CD14-positive monocyte (primary cell): ENCODE data around the gene KCNIP2. TPM values are rescaled to one million over a fixed set of nuclear protein-coding genes. Genes with fewer than 3 reads are reported as not detected.
A peak's percentile ranks its signal among the peaks of the same experiment; 100 is the strongest.

Experiments used
- DNase-seq, 3 donors: peaks; one replicate each; pipeline ENCODE4 v3.0.0-alpha.2; 2011 to 2022
- H2AFZ ChIP-seq: 2 replicates; pipeline ENCODE4 v1.6.0; 2012; ENCODE audit warnings: mild to moderate bottlenecking, low read depth, low read length, inconsistent platforms; ENCODE audit not compliant: insufficient read depth, poor library complexity, severe bottlenecking
- H3K27ac ChIP-seq, 2 donors: 1 replicate in 1 of 2; 2 replicates in 1 of 2; pipeline ENCODE4 v1.5.1; 2012 to 2013; ENCODE audit warnings: low read length in 2 of 2, control low read depth in 1 of 2, inconsistent platforms in 1 of 2, low read depth in 1 of 2, mild to moderate bottlenecking in 1 of 2
- H3K27me3 ChIP-seq, 2 donors: one replicate each; pipeline versions ENCODE4 v1.6.0 to v1.6.1; 2011 to 2013; ENCODE audit warnings: low read length in 2 of 2; ENCODE audit not compliant: control insufficient read depth in 2 of 2, insufficient read depth in 2 of 2
- H3K36me3 ChIP-seq, 2 donors: replicated peaks in 1 of 2; 1 replicate in 1 of 2; 2 replicates in 1 of 2; pipeline versions ENCODE4 v1.5.1 to v1.6.1; 2012 to 2013; ENCODE audit warnings: low read length in 2 of 2, control low read depth in 1 of 2, inconsistent platforms in 1 of 2, mild to moderate bottlenecking in 1 of 2; ENCODE audit not compliant: insufficient read depth in 2 of 2, control insufficient read depth in 1 of 2
- H3K4me1 ChIP-seq, 2 donors: 1 replicate in 1 of 2; 2 replicates in 1 of 2; pipeline versions ENCODE4 v1.5.1 to v1.6.1; 2012 to 2013; ENCODE audit warnings: low read length in 2 of 2, control low read depth in 1 of 2, inconsistent platforms in 1 of 2, mild to moderate bottlenecking in 1 of 2, moderate library complexity in 1 of 2; ENCODE audit not compliant: insufficient read depth in 2 of 2, control insufficient read depth in 1 of 2
- H3K4me2 ChIP-seq: replicated peaks from 2 replicates; pipeline ENCODE3; 2012; ENCODE audit warnings: low read length, moderate library complexity, mild to moderate bottlenecking; ENCODE audit not compliant: poor library complexity, severe bottlenecking; ENCODE audit errors: extremely low read depth
- H3K4me3 ChIP-seq, 3 experiments: fragments of 200-600 bp in 1 of 3; sonication (generic) in 1 of 3; replicated peaks in 1 of 3; 1 replicate in 2 of 3; 2 replicates in 1 of 3; pipeline ENCODE4 v1.5.1; 2011 to 2013; ENCODE audit warnings: low read length in 3 of 3, mild to moderate bottlenecking in 3 of 3, control low read depth in 2 of 3, low read depth in 2 of 3, inconsistent platforms in 1 of 3, moderate library complexity in 1 of 3
- H3K79me2 ChIP-seq: 2 replicates; pipeline ENCODE4 v1.6.0; 2012; ENCODE audit warnings: mild to moderate bottlenecking, control low read depth, inconsistent platforms, low read length, moderate library complexity; ENCODE audit not compliant: insufficient read depth
- H3K9ac ChIP-seq: 2 replicates; pipeline ENCODE4 v1.6.0; 2017; ENCODE audit warnings: low read length, mild to moderate bottlenecking; ENCODE audit not compliant: insufficient read depth, poor library complexity, severe bottlenecking
- H3K9me3 ChIP-seq, 2 donors: replicated peaks in 1 of 2; 1 replicate in 1 of 2; 2 replicates in 1 of 2; pipeline versions ENCODE4 v1.5.1 to v1.6.1; 2012 to 2013; ENCODE audit warnings: low read length in 2 of 2, control low read depth in 1 of 2; ENCODE audit not compliant: control insufficient read depth in 1 of 2, insufficient read depth in 1 of 2
- H4K20me1 ChIP-seq: 2 replicates; pipeline ENCODE4 v1.6.0; 2012; ENCODE audit warnings: mild to moderate bottlenecking, low read length, control low read depth, moderate library complexity; ENCODE audit not compliant: insufficient read depth
- H3K27ac Mint-ChIP-seq, 7 donors: one replicate each; pipeline ENCODE4 v1.8.0; 2020; ENCODE audit warnings: mild to moderate bottlenecking in 7 of 7, mixed read lengths in 7 of 7, moderate library complexity in 6 of 7, inconsistent platforms in 2 of 7
- H3K27me3 Mint-ChIP-seq, 3 donors: one replicate each; pipeline ENCODE4 v1.8.0; 2021 to 2022; ENCODE audit warnings: low read depth in 3 of 3, mild to moderate bottlenecking in 3 of 3, mixed read lengths in 3 of 3, moderate library complexity in 3 of 3, inconsistent platforms in 1 of 3
- H3K36me3 Mint-ChIP-seq, 2 donors: one replicate each; pipeline ENCODE4 v1.8.0; 2020; ENCODE audit warnings: mixed read lengths in 2 of 2, inconsistent platforms in 1 of 2, mild to moderate bottlenecking in 1 of 2
- H3K4me1 Mint-ChIP-seq: one replicate; pipeline ENCODE4 v1.8.0; 2020; ENCODE audit warnings: mild to moderate bottlenecking, mixed read lengths
- H3K4me3 Mint-ChIP-seq, 2 donors: one replicate each; pipeline ENCODE4 v1.8.0; 2020; ENCODE audit warnings: mild to moderate bottlenecking in 2 of 2, mixed read lengths in 2 of 2, moderate library complexity in 1 of 2
- H3K9me3 Mint-ChIP-seq, 7 donors: one replicate each; pipeline ENCODE4 v1.8.0; 2020 to 2022; ENCODE audit warnings: mixed read lengths in 7 of 7, mild to moderate bottlenecking in 6 of 7, moderate library complexity in 6 of 7, inconsistent platforms in 2 of 7
- CTCF ChIP-seq: fragments of 200-600 bp; IDR thresholded peaks from one replicate; pipeline ENCODE4 v1.8.0; 2022; ENCODE audit warnings: antibody characterized with exemption, mild to moderate bottlenecking
- WGBS: methylation state at CpG from one replicate; pipeline ENCODE4 v1.1.5; 2013; ENCODE audit warnings: missing lambda C conversion rate; ENCODE audit not compliant: insufficient coverage; 5-methylcytosine and 5-hydroxymethylcytosine counted together
- intact Hi-C, 2 donors: fragments of 100-400 bp; cut with micrococcal nuclease; formaldehyde crosslinking; loops; one replicate each; pipeline versions ENCODE4 v1.15.0 to v1.15.1; 2023
- polyA plus RNA-seq, 3 donors: library from polyadenylated mRNA; depleted of rRNA in 1 of 3; unstranded in 2 of 3; stranded (reverse) in 1 of 3; fragments of 300-500 nt in 2 of 3; fragments of >200 nt in 1 of 3; fragmentation: Illumina TruSeq in 2 of 3; gene quantifications; 1 replicate in 2 of 3; 2 replicates in 1 of 3; pipeline ENCODE4 v1.2.3, GENCODE V29; 2012 to 2021

KCNIP2 gene
- polyA plus RNA-seq, 3 donors: 0.48 to 2.1 TPM; not detected in 1

- peaks cover 0 to 7% of the 10 kb centered on the region in 2 donors for H3K36me3 Mint-ChIP-seq
- H3K27ac ChIP-seq: peak overlapping the region in 1 of 2 donors; percentile 42
- H3K4me3 ChIP-seq: peak overlapping the region in 1 of 3 experiments; percentile 32
- no peaks in the 10 kb centered on the region for H3K9me3 Mint-ChIP-seq
- no peak for TF ChIP-seq CTCF
- no peak overlapping the region for H3K9ac ChIP-seq
- peak; percentile 49 to 71 (median 54) for DNase-seq
- intact Hi-C loops: loop anchor here in 1 of 2 donors (5.0 kb wide), 1 partner anchor 318 kb away; the partner anchor contains the start of gene NOLC1
- no peaks in the 10 kb centered on the region for H3K9me3 ChIP-seq
- H3K36me3 ChIP-seq: no peaks in the 10 kb centered on the region
- WGBS: 2% methylated on average over 4 of the region's 8 CpGs
- H3K79me2 ChIP-seq: no peaks in the 10 kb centered on the region
- H4K20me1 ChIP-seq: peaks cover 49% of the 10 kb centered on the region
- H3K4me2 ChIP-seq: peak overlapping the region; percentile 46
- H3K4me1 ChIP-seq: peaks cover 46 to 50% of the 10 kb centered on the region in 2 donors
- H2AFZ ChIP-seq: no peak overlapping the region
- peaks cover 57% of the 10 kb centered on the region for H3K4me1 Mint-ChIP-seq
- H3K27me3 Mint-ChIP-seq: peaks cover 1 to 3% (median 2%) of the 10 kb centered on the region in 3 donors
- H3K4me3 Mint-ChIP-seq: peak overlapping the region in 1 of 2 donors; percentile 52
- no peaks in the 10 kb centered on the region for H3K27me3 ChIP-seq
- H3K27ac Mint-ChIP-seq: peak overlapping the region in 2 of 7 donors; percentile 22 to 73
Observed at GRCh38 chr10:101834341-101834740, 9.3 kb downstream of the KCNIP2 start.

- no peak overlapping the region for H3K9ac ChIP-seq
- H3K4me1 ChIP-seq: peaks cover 54 to 57% of the 10 kb centered on the region in 2 donors
- H3K79me2 ChIP-seq: no peaks in the 10 kb centered on the region
- H3K9me3 Mint-ChIP-seq: no peaks in the 10 kb centered on the region
- H3K4me2 ChIP-seq: no peak overlapping the region
- H3K4me1 Mint-ChIP-seq: peaks cover 59% of the 10 kb centered on the region
- H3K27me3 ChIP-seq: no peaks in the 10 kb centered on the region
- H3K27ac Mint-ChIP-seq: peak overlapping the region in 2 of 7 donors; percentile 52 to 63
- H3K4me3 ChIP-seq: no peak overlapping the region
- H4K20me1 ChIP-seq: peaks cover 40% of the 10 kb centered on the region
- no peak for DNase-seq
- no peak overlapping the region for H2AFZ ChIP-seq
- peaks cover 0 to 5% of the 10 kb centered on the region in 2 donors for H3K36me3 Mint-ChIP-seq
- no peaks in the 10 kb centered on the region for H3K36me3 ChIP-seq
- no peak overlapping the region for H3K4me3 Mint-ChIP-seq
- H3K9me3 ChIP-seq: no peaks in the 10 kb centered on the region
- H3K27ac ChIP-seq: no peak overlapping the region
- TF ChIP-seq CTCF: no peak
- intact Hi-C loops: loop anchor here in 1 of 2 donors (5.0 kb wide), 1 partner anchor 319 kb away; the partner anchor contains the start of gene NOLC1
- WGBS: no CpG with 5 or more reads among the region's 1 CpG
- H3K27me3 Mint-ChIP-seq: peaks cover 0 to 2% (median 2%) of the 10 kb centered on the region in 3 donors
Observed at GRCh38 chr10:101833466-101833865, 10.1 kb downstream of the KCNIP2 start.
